CD14-positive monocyte (primary cell): ENCODE data around the gene SSBP3. TPM values are rescaled to one million over a fixed set of nuclear protein-coding genes. Genes with fewer than 3 reads are reported as not detected.

Experiments used
- DNase-seq, 3 donors: peaks; one replicate each; pipeline ENCODE4 v3.0.0-alpha.2; 2011 to 2022
- H2AFZ ChIP-seq: 2 replicates; pipeline ENCODE4 v1.6.0; 2012; ENCODE audit warnings: mild to moderate bottlenecking, low read depth, low read length, inconsistent platforms; ENCODE audit not compliant: insufficient read depth, poor library complexity, severe bottlenecking
- H3K27ac ChIP-seq, 2 donors: 1 replicate in 1 of 2; 2 replicates in 1 of 2; pipeline ENCODE4 v1.5.1; 2012 to 2013; ENCODE audit warnings: low read length in 2 of 2, control low read depth in 1 of 2, inconsistent platforms in 1 of 2, low read depth in 1 of 2, mild to moderate bottlenecking in 1 of 2
- H3K27me3 ChIP-seq, 2 donors: one replicate each; pipeline versions ENCODE4 v1.6.0 to v1.6.1; 2011 to 2013; ENCODE audit warnings: low read length in 2 of 2; ENCODE audit not compliant: control insufficient read depth in 2 of 2, insufficient read depth in 2 of 2
- H3K36me3 ChIP-seq, 2 donors: replicated peaks in 1 of 2; 1 replicate in 1 of 2; 2 replicates in 1 of 2; pipeline versions ENCODE4 v1.5.1 to v1.6.1; 2012 to 2013; ENCODE audit warnings: low read length in 2 of 2, control low read depth in 1 of 2, inconsistent platforms in 1 of 2, mild to moderate bottlenecking in 1 of 2; ENCODE audit not compliant: insufficient read depth in 2 of 2, control insufficient read depth in 1 of 2
- H3K4me1 ChIP-seq, 2 donors: 1 replicate in 1 of 2; 2 replicates in 1 of 2; pipeline versions ENCODE4 v1.5.1 to v1.6.1; 2012 to 2013; ENCODE audit warnings: low read length in 2 of 2, control low read depth in 1 of 2, inconsistent platforms in 1 of 2, mild to moderate bottlenecking in 1 of 2, moderate library complexity in 1 of 2; ENCODE audit not compliant: insufficient read depth in 2 of 2, control insufficient read depth in 1 of 2
- H3K4me2 ChIP-seq: replicated peaks from 2 replicates; pipeline ENCODE3; 2012; ENCODE audit warnings: low read length, moderate library complexity, mild to moderate bottlenecking; ENCODE audit not compliant: poor library complexity, severe bottlenecking; ENCODE audit errors: extremely low read depth
- H3K4me3 ChIP-seq, 3 experiments: fragments of 200-600 bp in 1 of 3; sonication (generic) in 1 of 3; replicated peaks in 1 of 3; 1 replicate in 2 of 3; 2 replicates in 1 of 3; pipeline ENCODE4 v1.5.1; 2011 to 2013; ENCODE audit warnings: low read length in 3 of 3, mild to moderate bottlenecking in 3 of 3, control low read depth in 2 of 3, low read depth in 2 of 3, inconsistent platforms in 1 of 3, moderate library complexity in 1 of 3
- H3K79me2 ChIP-seq: 2 replicates; pipeline ENCODE4 v1.6.0; 2012; ENCODE audit warnings: mild to moderate bottlenecking, control low read depth, inconsistent platforms, low read length, moderate library complexity; ENCODE audit not compliant: insufficient read depth
- H3K9ac ChIP-seq: 2 replicates; pipeline ENCODE4 v1.6.0; 2017; ENCODE audit warnings: low read length, mild to moderate bottlenecking; ENCODE audit not compliant: insufficient read depth, poor library complexity, severe bottlenecking
- H3K9me3 ChIP-seq, 2 donors: replicated peaks in 1 of 2; 1 replicate in 1 of 2; 2 replicates in 1 of 2; pipeline versions ENCODE4 v1.5.1 to v1.6.1; 2012 to 2013; ENCODE audit warnings: low read length in 2 of 2, control low read depth in 1 of 2; ENCODE audit not compliant: control insufficient read depth in 1 of 2, insufficient read depth in 1 of 2
- H4K20me1 ChIP-seq: 2 replicates; pipeline ENCODE4 v1.6.0; 2012; ENCODE audit warnings: mild to moderate bottlenecking, low read length, control low read depth, moderate library complexity; ENCODE audit not compliant: insufficient read depth
- H3K27ac Mint-ChIP-seq, 7 donors: one replicate each; pipeline ENCODE4 v1.8.0; 2020; ENCODE audit warnings: mild to moderate bottlenecking in 7 of 7, mixed read lengths in 7 of 7, moderate library complexity in 6 of 7, inconsistent platforms in 2 of 7
- H3K27me3 Mint-ChIP-seq, 3 donors: one replicate each; pipeline ENCODE4 v1.8.0; 2021 to 2022; ENCODE audit warnings: low read depth in 3 of 3, mild to moderate bottlenecking in 3 of 3, mixed read lengths in 3 of 3, moderate library complexity in 3 of 3, inconsistent platforms in 1 of 3
- H3K36me3 Mint-ChIP-seq, 2 donors: one replicate each; pipeline ENCODE4 v1.8.0; 2020; ENCODE audit warnings: mixed read lengths in 2 of 2, inconsistent platforms in 1 of 2, mild to moderate bottlenecking in 1 of 2
- H3K4me1 Mint-ChIP-seq: one replicate; pipeline ENCODE4 v1.8.0; 2020; ENCODE audit warnings: mild to moderate bottlenecking, mixed read lengths
- H3K4me3 Mint-ChIP-seq, 2 donors: one replicate each; pipeline ENCODE4 v1.8.0; 2020; ENCODE audit warnings: mild to moderate bottlenecking in 2 of 2, mixed read lengths in 2 of 2, moderate library complexity in 1 of 2
- H3K9me3 Mint-ChIP-seq, 7 donors: one replicate each; pipeline ENCODE4 v1.8.0; 2020 to 2022; ENCODE audit warnings: mixed read lengths in 7 of 7, mild to moderate bottlenecking in 6 of 7, moderate library complexity in 6 of 7, inconsistent platforms in 2 of 7
- CTCF ChIP-seq: fragments of 200-600 bp; IDR thresholded peaks from one replicate; pipeline ENCODE4 v1.8.0; 2022; ENCODE audit warnings: antibody characterized with exemption, mild to moderate bottlenecking
- WGBS: methylation state at CpG from one replicate; pipeline ENCODE4 v1.1.5; 2013; ENCODE audit warnings: missing lambda C conversion rate; ENCODE audit not compliant: insufficient coverage; 5-methylcytosine and 5-hydroxymethylcytosine counted together
- intact Hi-C, 2 donors: fragments of 100-400 bp; cut with micrococcal nuclease; formaldehyde crosslinking; loops; one replicate each; pipeline versions ENCODE4 v1.15.0 to v1.15.1; 2023
- polyA plus RNA-seq, 3 donors: library from polyadenylated mRNA; depleted of rRNA in 1 of 3; unstranded in 2 of 3; stranded (reverse) in 1 of 3; fragments of 300-500 nt in 2 of 3; fragments of >200 nt in 1 of 3; fragmentation: Illumina TruSeq in 2 of 3; gene quantifications; 1 replicate in 2 of 3; 2 replicates in 1 of 3; pipeline ENCODE4 v1.2.3, GENCODE V29; 2012 to 2021

Gene SSBP3
- polyA plus RNA-seq, 3 donors = 4.1 to 30.7 (median 4.3) TPM

GRCh38 chr1:54248966-54249365, 157.2 kb downstream of the SSBP3 start:
- Histone ChIP-seq H3K4me3 (no peak overlapping the region), H3K9ac (no peak overlapping the region), H3K4me1 (no peaks in the 10 kb centered on the region), H3K4me2 (no peak overlapping the region), H3K27ac (no peak overlapping the region), H2AFZ (no peak overlapping the region), H3K9me3 (no peaks in the 10 kb centered on the region), H3K27me3 (no peaks in the 10 kb centered on the region), H3K79me2 (no peaks in the 10 kb centered on the region), H4K20me1 (no peaks in the 10 kb centered on the region), H3K36me3 (peaks cover 4 to 7% of the 10 kb centered on the region in 2 donors)
- no peak for TF ChIP-seq CTCF
- no peaks in the 10 kb centered on the region for H3K9me3 Mint-ChIP-seq
- peaks cover 12% of the 10 kb centered on the region for H3K4me1 Mint-ChIP-seq
- DNase-seq = no peak
- H3K27me3 Mint-ChIP-seq = peaks cover 0 to 3% (median 2%) of the 10 kb centered on the region in 3 donors
- no peak overlapping the region for H3K4me3 Mint-ChIP-seq
- H3K36me3 Mint-ChIP-seq = peaks cover 22 to 39% of the 10 kb centered on the region in 2 donors
- peak overlapping the region in 3 of 7 donors; percentile 5 to 81 (median 9) for H3K27ac Mint-ChIP-seq
- intact Hi-C loops = no loop called here
- 86% methylated on average over 1 of the region's 4 CpGs for whole genome bisulfite sequencing

- H3K27me3 Mint-ChIP-seq = peaks cover 0 to 2% (median 0%) of the 10 kb centered on the region in 3 donors
- TF ChIP-seq CTCF = no peak
- no peak overlapping the region for H3K9ac ChIP-seq
- intact Hi-C loops = no loop called here
- no peaks in the 10 kb centered on the region for H3K9me3 Mint-ChIP-seq
- H3K4me3 Mint-ChIP-seq = no peak overlapping the region
- no peak overlapping the region for H3K4me3 ChIP-seq
- peak overlapping the region in 1 of 7 donors; percentile 58 for H3K27ac Mint-ChIP-seq
- DNase-seq = no peak
- no peaks in the 10 kb centered on the region for H3K4me1 ChIP-seq
- H3K27ac ChIP-seq = no peak overlapping the region
- H3K36me3 Mint-ChIP-seq = peaks cover 25 to 49% of the 10 kb centered on the region in 2 donors
- H3K27me3 ChIP-seq = no peaks in the 10 kb centered on the region
- 79% methylated on average over 10 of the region's 11 CpGs for WGBS
- H2AFZ ChIP-seq = no peak overlapping the region
- H3K4me1 Mint-ChIP-seq = peaks cover 10% of the 10 kb centered on the region
- peaks cover 4 to 7% of the 10 kb centered on the region in 2 donors for H3K36me3 ChIP-seq
- no peaks in the 10 kb centered on the region for H4K20me1 ChIP-seq
- H3K79me2 ChIP-seq = no peaks in the 10 kb centered on the region
- no peak overlapping the region for H3K4me2 ChIP-seq
- H3K9me3 ChIP-seq = no peaks in the 10 kb centered on the region
Observed at GRCh38 chr1:54247863-54248515, 158.2 kb downstream of the SSBP3 start.
